MM.1S (cell line): ENCODE results near the gene KRTAP13-4.

Experiments used
- DNase-seq: peaks from one replicate; pipeline ENCODE4 v3.0.0-alpha.2; 2015
- H2AFZ ChIP-seq: fragments of 300-600 bp; sonication (generic); 2 replicates; pipeline ENCODE4 v1.6.0; 2016; ENCODE audit warnings: antibody characterized with exemption, low read length
- H3F3A ChIP-seq: fragments of 300-600 bp; sonication (generic); 2 replicates; pipeline ENCODE4 v1.6.1; 2016; ENCODE audit warnings: mild to moderate bottlenecking, antibody characterized with exemption, low read length, moderate library complexity, mixed read lengths; ENCODE audit not compliant: insufficient read depth
- H3K27ac ChIP-seq: fragments of 300-600 bp; sonication (generic); 2 replicates; pipeline ENCODE4 v1.5.1; 2016; ENCODE audit warnings: mild to moderate bottlenecking, low read length
- H3K27me3 ChIP-seq: fragments of 300-600 bp; sonication (generic); replicated peaks from 2 replicates; pipeline ENCODE4 v1.6.0; 2016; ENCODE audit warnings: low read length; ENCODE audit not compliant: insufficient read depth
- H3K36me3 ChIP-seq: fragments of 300-600 bp; sonication (generic); replicated peaks from 2 replicates; pipeline ENCODE4 v1.6.1; 2016; ENCODE audit warnings: mild to moderate bottlenecking, low read length, mixed read lengths; ENCODE audit not compliant: insufficient read depth
- H3K4me1 ChIP-seq: fragments of 300-600 bp; sonication (generic); 2 replicates; pipeline ENCODE4 v1.6.1; 2016; ENCODE audit warnings: low read length, mixed read lengths
- H3K4me2 ChIP-seq: fragments of 300-600 bp; sonication (generic); 2 replicates; pipeline ENCODE4 v1.6.0; 2016; ENCODE audit warnings: low read depth, low read length
- H3K4me3 ChIP-seq: fragments of 300-600 bp; sonication (generic); 2 replicates; pipeline ENCODE4 v1.5.1; 2016; ENCODE audit warnings: low read length, mixed read lengths
- H3K79me2 ChIP-seq: fragments of 300-600 bp; sonication (generic); 2 replicates; pipeline ENCODE4 v1.6.1; 2016; ENCODE audit warnings: mixed run types, low read length, mixed read lengths
- H3K9ac ChIP-seq: fragments of 300-600 bp; sonication (generic); 2 replicates; pipeline ENCODE4 v1.6.1; 2016; ENCODE audit warnings: low read length, mixed read lengths
- H3K9me2 ChIP-seq: fragments of 300-600 bp; sonication (generic); replicated peaks from 2 replicates; pipeline ENCODE4 v1.6.1; 2016; ENCODE audit warnings: mild to moderate bottlenecking, low read length, mixed read lengths; ENCODE audit not compliant: insufficient read depth
- H3K9me3 ChIP-seq: fragments of 300-600 bp; sonication (generic); replicated peaks from 2 replicates; pipeline ENCODE4 v1.6.1; 2016; ENCODE audit warnings: mild to moderate bottlenecking, low read length, mixed read lengths; ENCODE audit not compliant: insufficient read depth
- H4K20me1 ChIP-seq: fragments of 300-600 bp; sonication (generic); 2 replicates; pipeline ENCODE4 v1.6.1; 2016; ENCODE audit warnings: mild to moderate bottlenecking, low read length, moderate library complexity, mixed read lengths; ENCODE audit not compliant: insufficient read depth
- CTCF ChIP-seq: fragments of 300-600 bp; sonication (generic); IDR thresholded peaks from 2 replicates; pipeline ENCODE4 v1.5.1; 2016; ENCODE audit warnings: antibody characterized with exemption, low read length, mixed read lengths
- EZH2 ChIP-seq: fragments of 300-600 bp; sonication (generic); optimal IDR thresholded peaks from 2 replicates; pipeline ENCODE3; 2017; ENCODE audit warnings: low read depth, mild to moderate bottlenecking, antibody characterized with exemption, low read length, mixed read lengths
- EZH2phosphoT487 ChIP-seq: fragments of 300-600 bp; sonication (generic); IDR thresholded peaks from 2 replicates; pipeline ENCODE4 v1.6.1; 2018; ENCODE audit warnings: antibody characterized with exemption, low read length

Gene KRTAP13-4

GRCh38 chr21:30468900-30469714 is 39.1 kb downstream of the KRTAP13-4 start:
- Histone ChIP-seq H3K9me3 (no peaks in the 10 kb centered on the region), H4K20me1 (no peaks in the 10 kb centered on the region), H3K9ac (no peak overlapping the region), H3F3A (no peaks in the 10 kb centered on the region), H2AFZ (no peak overlapping the region), H3K36me3 (no peaks in the 10 kb centered on the region), H3K79me2 (no peaks in the 10 kb centered on the region), H3K4me2 (no peak overlapping the region), H3K9me2 (no peaks in the 10 kb centered on the region), H3K27me3 (no peaks in the 10 kb centered on the region), H3K4me3 (no peak overlapping the region), H3K4me1 (no peaks in the 10 kb centered on the region), H3K27ac (no peak overlapping the region)
- no peak for DNase-seq
- TF ChIP-seq CTCF (no peak), EZH2phosphoT487 (no peak), EZH2 (no peak)

GRCh38 chr21:30478004-30478403 is 48.0 kb downstream of the KRTAP13-4 start:
- Histone ChIP-seq H3K9me3 (no peaks in the 10 kb centered on the region), H3K27ac (no peak overlapping the region), H3K9ac (no peak overlapping the region), H4K20me1 (no peaks in the 10 kb centered on the region), H3K9me2 (no peaks in the 10 kb centered on the region), H3K79me2 (no peaks in the 10 kb centered on the region), H2AFZ (no peak overlapping the region), H3K4me2 (no peak overlapping the region), H3K4me1 (no peaks in the 10 kb centered on the region), H3K36me3 (no peaks in the 10 kb centered on the region), H3K27me3 (no peaks in the 10 kb centered on the region), H3F3A (no peaks in the 10 kb centered on the region), H3K4me3 (no peak overlapping the region)
- no peak for DNase-seq
- TF ChIP-seq EZH2: no peak
- TF ChIP-seq EZH2phosphoT487: no peak
- TF ChIP-seq CTCF: no peak

- H3K4me1 ChIP-seq: no peaks in the 10 kb centered on the region
- no peak overlapping the region for H3K4me3 ChIP-seq
- H4K20me1 ChIP-seq: no peaks in the 10 kb centered on the region
- TF ChIP-seq CTCF (no peak), EZH2phosphoT487 (no peak), EZH2 (no peak)
- no peak overlapping the region for H3K4me2 ChIP-seq
- H3K9ac ChIP-seq: no peak overlapping the region
- H3K79me2 ChIP-seq: no peaks in the 10 kb centered on the region
- H3F3A ChIP-seq: no peaks in the 10 kb centered on the region
- no peaks in the 10 kb centered on the region for H3K9me2 ChIP-seq
- no peaks in the 10 kb centered on the region for H3K9me3 ChIP-seq
- no peak overlapping the region for H3K27ac ChIP-seq
- no peak for DNase-seq
- H2AFZ ChIP-seq: no peak overlapping the region
- H3K36me3 ChIP-seq: no peaks in the 10 kb centered on the region
- H3K27me3 ChIP-seq: no peaks in the 10 kb centered on the region
Measured at GRCh38 chr21:30479259-30479658, 49.2 kb downstream of the KRTAP13-4 start.
